Peyer's patch (tissue), 4 donors: ENCODE measurements around the gene HNF4A. TPM values are rescaled to one million over a fixed set of nuclear protein-coding genes. Genes with fewer than 3 reads are reported as not detected.

Experiments
- DNase-seq, 3 donors: peaks; one replicate each; pipeline ENCODE4 v3.0.0-alpha.2; 2017 to 2019
- H3K27ac ChIP-seq, 4 donors: fragments of 200-600 bp; sonication (generic); one replicate each; pipeline ENCODE4 v1.5.1; 2016 to 2019
- H3K27me3 ChIP-seq, 2 donors: fragments of 200-600 bp; sonication (generic); one replicate each; pipeline ENCODE4 v1.5.1; 2019
- H3K36me3 ChIP-seq, 3 donors: fragments of 200-600 bp; sonication (generic); one replicate each; pipeline ENCODE4 v1.5.1; 2016 to 2019
- H3K4me1 ChIP-seq, 4 donors: fragments of 200-600 bp; sonication (generic); one replicate each; pipeline ENCODE4 v1.5.1; 2016 to 2019
- H3K4me3 ChIP-seq, 4 donors: fragments of 200-600 bp; sonication (generic); 1 replicate in 3 of 4; 2 replicates in 1 of 4; pipeline ENCODE4 v1.5.1; 2016 to 2019; ENCODE audit warnings: mild to moderate bottlenecking in 1 of 4
- H3K9me3 ChIP-seq, 4 donors: fragments of 200-600 bp; sonication (generic); one replicate each; pipeline ENCODE4 v1.5.1; 2016 to 2019; ENCODE audit warnings: mild to moderate bottlenecking in 1 of 4
- CTCF ChIP-seq, 6 experiments: fragments of 450-650 bp in 4 of 6; fragments of 200-600 bp in 2 of 6; sonication (generic) in 1 of 6; IDR thresholded peaks; one replicate each; pipeline ENCODE4 v1.5.1; 2017 to 2019; ENCODE audit warnings: antibody characterized with exemption in 6 of 6, mild to moderate bottlenecking in 3 of 6, moderate library complexity in 1 of 6
- POLR2A ChIP-seq, 2 donors: fragments of 450-650 bp; IDR thresholded peaks; one replicate each; pipeline ENCODE4 v1.5.1; 2017; ENCODE audit warnings: antibody characterized with exemption in 2 of 2, mild to moderate bottlenecking in 2 of 2, moderate library complexity in 2 of 2
- total RNA-seq, 4 donors: library from RNA; depleted of rRNA; stranded (reverse); fragments of >200 nt; gene quantifications; one replicate each; pipeline ENCODE4 v1.1.0, GENCODE V29; 2016

The HNF4A gene
- total RNA-seq, 4 donors from 2014 or later: 76.7 to 346 (median 308) TPM

GRCh38 chr20:44403194-44404112 lies 48.0 kb downstream of the HNF4A start:
- Histone ChIP-seq H3K4me3 (peak overlapping the region in 3 of 4 donors; percentile 28 to 78 (median 71)), H3K27ac (peak overlapping the region in 3 of 4 donors; percentile 78 to 98 (median 86))

GRCh38 chr20:44404204-44405181 lies 49.0 kb downstream of the HNF4A start:
- DNase-seq: peak in 1 of 3 donors; percentile 41
- peak overlapping the region in 2 of 4 donors; percentile 71 to 78 for H3K4me3 ChIP-seq
- peaks cover 0 to 27% (median 0%) of the 10 kb centered on the region in 4 donors for H3K4me1 ChIP-seq
- no peaks in the 10 kb centered on the region for H3K9me3 ChIP-seq
- peaks cover 0 to 8% (median 0%) of the 10 kb centered on the region in 3 donors for H3K36me3 ChIP-seq
- TF ChIP-seq POLR2A (IDR thresholded peaks at IDR 0.05): no peak
- no peak for TF ChIP-seq CTCF (IDR thresholded peaks at IDR 0.05)
- H3K27ac ChIP-seq: peak overlapping the region in 3 of 4 donors; percentile 78 to 98 (median 86)
- no peaks in the 10 kb centered on the region for H3K27me3 ChIP-seq

More at GRCh38 chr20:44403194-44404112, 48.0 kb downstream of the HNF4A start:
- TF ChIP-seq POLR2A (IDR thresholded peaks at IDR 0.05) (no peak), CTCF (IDR thresholded peaks at IDR 0.05) (no peak)
- no peaks in the 10 kb centered on the region for H3K9me3 ChIP-seq
- peak in 1 of 3 donors; percentile 52 for DNase-seq
- peaks cover 0 to 4% (median 0%) of the 10 kb centered on the region in 3 donors for H3K36me3 ChIP-seq
- H3K4me1 ChIP-seq: peaks cover 0 to 25% (median 0%) of the 10 kb centered on the region in 4 donors
- H3K27me3 ChIP-seq: no peaks in the 10 kb centered on the region

- Histone ChIP-seq H3K9me3 (no peaks in the 10 kb centered on the region), H3K27me3 (no peaks in the 10 kb centered on the region), H3K27ac (peak overlapping the region in 3 of 4 donors; percentile 73 to 94 (median 86)), H3K4me3 (peak overlapping the region in 1 of 4 donors; percentile 1), H3K4me1 (peaks cover 0 to 29% (median 0%) of the 10 kb centered on the region in 4 donors), H3K36me3 (peaks cover 0 to 8% (median 0%) of the 10 kb centered on the region in 3 donors)
- peak in 1 of 3 donors; percentile 62 for DNase-seq
- TF ChIP-seq CTCF (IDR thresholded peaks at IDR 0.05) (no peak), POLR2A (IDR thresholded peaks at IDR 0.05) (no peak)
Observed at GRCh38 chr20:44405257-44405656, 49.8 kb downstream of the HNF4A start.

DNA sequence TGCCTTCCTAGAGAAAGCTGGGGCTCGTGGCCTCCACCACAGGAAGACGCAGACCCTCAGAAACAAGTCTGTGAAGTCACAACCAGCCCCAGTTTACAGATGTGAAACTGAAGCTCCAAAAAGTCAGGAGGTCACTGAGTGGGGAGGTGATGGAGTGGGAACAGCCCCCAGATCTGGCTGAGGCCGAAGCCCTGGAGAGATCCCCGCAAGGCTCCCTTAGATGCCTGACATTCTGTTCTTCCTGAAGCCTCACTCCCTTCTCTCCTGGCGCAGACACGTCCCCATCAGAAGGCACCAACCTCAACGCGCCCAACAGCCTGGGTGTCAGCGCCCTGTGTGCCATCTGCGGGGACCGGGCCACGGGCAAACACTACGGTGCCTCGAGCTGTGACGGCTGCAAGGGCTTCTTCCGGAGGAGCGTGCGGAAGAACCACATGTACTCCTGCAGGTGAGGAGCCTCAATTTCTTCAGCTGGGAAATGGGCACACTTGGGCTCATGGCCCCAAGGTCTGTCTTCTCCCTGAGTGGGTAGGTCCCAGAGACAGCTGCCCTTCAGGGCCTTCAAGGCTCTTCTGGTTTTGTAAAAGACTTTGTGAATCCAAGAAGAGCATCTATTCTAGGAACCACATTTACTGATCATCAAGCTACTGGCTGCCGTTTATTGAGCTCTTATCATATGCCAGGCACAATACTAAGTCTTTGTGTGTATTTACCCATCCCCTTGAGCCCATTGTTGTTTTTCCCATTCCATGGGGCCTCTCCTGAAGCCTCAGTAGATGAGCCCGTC lies 50.5 kb downstream of the HNF4A start:
- TF ChIP-seq CTCF (IDR thresholded peaks at IDR 0.05) (no peak), POLR2A (IDR thresholded peaks at IDR 0.05) (peak in 1 of 2 donors; percentile 22)
- Histone ChIP-seq H3K4me3 (peak overlapping the region in 2 of 4 donors; percentile 1 to 2), H3K27ac (peak overlapping the region in 3 of 4 donors; percentile 73 to 94 (median 86)), H3K36me3 (peaks cover 0 to 10% (median 0%) of the 10 kb centered on the region in 3 donors), H3K4me1 (peaks cover 0 to 32% (median 0%) of the 10 kb centered on the region in 4 donors), H3K27me3 (no peaks in the 10 kb centered on the region), H3K9me3 (no peaks in the 10 kb centered on the region)
- DNase-seq: peak in 1 of 3 donors; percentile 62
